GM04503 (cell line): ENCODE results near the gene GINS2.

Experiments
- DNase-seq: peaks from one replicate; pipeline ENCODE4 v3.0.0-alpha.2; 2012; ENCODE audit warnings: low read depth

The GINS2 gene

GRCh38 chr16:85639529-85640253 lies 49.1 kb downstream of the GINS2 start:
- no peak for DNase-seq

DNA sequence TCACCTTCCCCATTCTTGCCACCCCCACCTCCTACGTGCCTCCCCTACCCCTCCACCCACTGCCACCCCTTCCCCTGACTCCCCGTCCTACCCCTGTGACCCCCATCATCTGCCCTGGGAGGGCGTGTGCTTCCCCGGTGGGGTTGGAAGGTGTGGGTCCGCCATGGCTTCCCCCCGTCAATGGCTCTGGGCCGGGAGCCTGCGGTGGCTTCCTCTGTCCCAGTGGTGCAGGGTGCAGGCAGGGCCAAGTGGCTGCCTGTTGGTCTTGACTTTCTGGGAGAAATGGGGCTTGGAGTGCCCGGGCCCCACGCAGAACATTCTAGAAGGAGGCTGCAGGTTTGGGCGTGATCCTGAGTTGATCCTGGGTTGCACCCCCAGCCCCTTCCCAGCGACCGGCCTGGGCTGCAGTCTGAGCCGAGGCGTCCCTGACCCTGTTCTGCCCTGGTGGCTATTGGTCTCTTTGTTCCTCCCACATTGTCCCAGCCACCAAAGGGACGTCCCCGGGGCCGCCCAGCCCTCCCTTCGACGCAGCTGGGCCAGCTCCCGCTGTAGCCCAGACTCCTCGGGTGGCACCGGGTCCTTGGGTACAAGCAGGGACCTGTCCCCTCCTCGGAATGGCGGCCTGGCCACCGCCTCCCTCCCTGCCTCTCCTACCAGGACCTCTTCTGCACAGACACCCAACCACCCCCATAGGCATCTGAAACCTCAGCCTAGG lies 49.9 kb downstream of the GINS2 start:
- DNase-seq = no peak

DNA sequence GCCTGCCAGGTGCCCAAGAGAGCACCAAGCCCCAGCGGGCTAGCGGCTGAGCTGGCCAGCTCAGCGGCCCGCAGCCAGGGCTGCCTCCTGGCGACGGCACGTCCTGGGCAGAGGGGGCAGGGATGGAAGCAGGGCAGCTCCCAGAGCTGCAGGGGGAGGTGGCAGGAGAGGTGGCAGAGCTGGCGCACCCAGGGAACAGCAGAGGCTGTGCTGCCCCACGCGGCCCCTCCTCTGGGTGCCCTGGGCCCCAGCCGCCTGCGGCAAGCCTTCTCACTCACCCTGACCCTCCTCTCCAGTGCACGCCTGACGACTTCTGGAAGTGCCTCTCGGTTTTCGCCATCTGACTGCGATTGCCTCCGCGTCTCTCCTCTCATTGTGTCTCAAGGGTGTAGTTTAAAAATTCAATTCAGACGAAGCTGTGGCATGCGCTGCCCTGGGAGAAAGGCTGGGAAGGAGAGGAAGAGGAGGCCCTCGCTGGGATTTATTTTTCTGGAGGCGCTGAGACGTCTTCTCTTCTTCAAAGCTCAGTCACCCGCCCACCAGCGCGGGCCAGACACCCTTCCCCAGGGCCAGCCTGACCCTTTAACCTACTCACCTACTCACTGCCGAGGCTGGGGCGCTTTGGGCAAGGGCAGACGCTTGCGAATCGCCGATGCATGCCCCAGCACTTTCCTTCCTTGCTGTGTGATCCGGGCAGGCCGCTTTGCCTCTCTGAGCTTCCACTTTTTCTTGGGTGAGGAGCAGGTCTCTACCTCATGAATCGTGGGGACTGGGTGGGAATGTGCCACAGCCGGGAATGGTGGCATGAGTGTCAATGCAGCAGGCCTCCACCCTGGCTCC lies 50.7 kb downstream of the GINS2 start:
- DNase-seq = no peak

GRCh38 chr16:85637061-85637807 lies 51.5 kb downstream of the GINS2 start:
- no peak for DNase-seq

DNA sequence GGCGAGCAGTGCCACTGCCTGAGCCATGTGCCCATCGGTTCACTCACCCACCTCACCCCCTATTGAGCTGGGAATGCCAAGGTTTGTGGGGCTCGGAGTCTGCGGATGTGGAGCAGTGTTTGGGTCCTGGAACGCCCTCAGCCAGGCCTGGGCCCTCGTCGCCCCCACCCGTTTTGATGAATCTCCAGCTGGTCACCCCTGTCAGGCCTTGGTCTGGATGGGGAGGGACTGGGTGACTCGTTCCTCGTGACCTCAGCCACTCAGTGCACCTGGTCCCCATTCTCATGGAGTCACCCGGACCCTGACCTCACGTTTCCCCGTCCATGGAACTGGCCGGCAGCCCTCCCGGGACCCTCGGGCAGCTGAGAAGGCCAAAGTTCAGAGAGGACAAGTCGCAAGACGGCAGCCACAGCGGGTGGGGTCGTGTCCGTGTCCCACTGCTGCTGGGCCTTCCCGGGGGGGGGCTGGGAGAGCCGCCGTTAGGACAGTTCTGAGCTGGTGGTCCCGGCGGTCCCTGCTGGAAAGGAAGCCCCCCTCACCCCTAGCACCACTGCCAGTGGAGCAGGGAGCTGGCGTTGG lies 52.4 kb downstream of the GINS2 start:
- DNase-seq = no peak

DNA sequence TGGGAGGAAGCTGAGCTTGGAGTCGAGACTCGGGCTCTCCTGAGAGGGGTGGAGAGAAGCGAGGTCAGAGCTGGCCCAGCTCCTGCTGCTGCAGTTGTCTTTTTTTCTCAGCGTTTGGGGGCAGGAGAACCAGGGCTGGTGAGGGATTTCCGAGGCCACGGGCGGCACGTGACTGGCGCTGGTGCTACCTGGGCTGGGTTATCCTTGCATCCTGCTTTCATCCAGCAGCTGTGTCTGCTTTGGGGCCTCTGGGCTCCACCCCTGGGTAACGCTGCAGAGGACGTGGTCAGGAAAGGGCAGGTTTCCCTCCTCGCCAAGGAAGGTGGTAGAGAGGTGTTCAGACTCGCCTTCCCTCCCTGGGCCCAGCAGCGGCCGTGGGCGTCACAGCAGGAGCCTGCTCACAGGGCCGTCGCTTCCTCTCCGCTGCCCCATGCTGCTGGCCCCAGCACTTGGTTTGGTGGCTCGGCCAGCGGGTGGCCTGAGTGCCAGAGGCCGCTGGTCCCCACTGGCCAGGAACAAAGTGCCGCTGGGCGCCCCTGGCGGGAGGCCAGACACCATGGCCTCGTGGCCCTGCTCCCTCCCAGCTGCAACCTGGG lies 53.1 kb downstream of the GINS2 start:
- DNase-seq = no peak

DNA sequence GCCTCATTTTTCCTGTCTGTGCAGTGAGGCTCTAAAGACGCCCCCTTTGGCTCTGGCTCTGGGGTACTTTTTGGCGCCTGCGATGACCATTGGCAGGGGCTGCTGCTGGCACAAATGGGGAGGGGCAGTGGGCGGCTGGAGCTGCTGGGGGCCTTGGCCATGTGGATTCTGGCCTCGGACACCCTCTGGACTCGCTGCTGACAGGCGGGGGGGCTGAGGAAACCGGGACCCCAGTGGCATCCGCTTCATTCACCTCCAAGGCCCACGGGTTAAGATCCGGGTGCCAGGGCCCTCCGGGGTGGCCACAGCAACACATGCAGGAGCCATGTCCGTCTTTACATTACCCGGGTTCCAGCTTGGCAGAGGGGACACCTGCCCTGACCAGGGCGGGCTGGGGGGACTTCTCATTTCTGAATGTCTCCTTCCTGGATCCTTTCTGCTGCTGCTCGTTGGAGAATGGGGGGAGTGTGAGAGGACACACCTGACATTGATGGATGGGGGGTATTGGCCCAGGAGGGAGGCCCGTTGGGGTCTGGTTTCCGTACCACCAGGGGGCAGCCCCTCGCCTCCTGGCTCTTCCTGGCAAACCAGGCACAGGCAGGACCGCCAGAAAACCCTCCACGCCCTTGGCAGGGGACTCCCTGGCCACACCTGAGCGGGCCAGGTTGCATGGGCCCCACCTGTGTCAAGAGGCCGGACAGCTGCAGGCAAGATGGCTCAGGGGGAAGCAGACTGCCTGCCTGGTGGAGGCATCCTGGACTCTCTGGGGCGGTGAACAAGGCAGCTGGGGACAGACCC lies 53.8 kb downstream of the GINS2 start:
- no peak for DNase-seq

GRCh38 chr16:85633888-85634287 lies 54.9 kb downstream of the GINS2 start:
- no peak for DNase-seq

DNA sequence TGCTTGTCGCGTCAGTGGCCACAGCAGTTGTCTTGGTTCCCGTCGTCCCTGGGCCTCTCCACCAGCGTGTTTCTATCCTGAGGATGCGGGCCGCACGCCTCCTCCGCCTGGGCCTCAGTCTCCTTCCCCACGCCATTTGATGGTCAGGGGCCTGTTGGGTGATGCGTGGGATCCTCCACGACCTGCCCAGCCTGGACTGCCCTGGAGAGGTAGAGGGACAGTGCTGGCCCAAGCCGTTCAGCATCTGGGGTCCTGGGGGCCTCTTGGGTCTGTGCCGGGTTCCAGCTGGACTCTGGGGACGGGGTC lies 55.4 kb downstream of the GINS2 start:
- DNase-seq = no peak

DNA sequence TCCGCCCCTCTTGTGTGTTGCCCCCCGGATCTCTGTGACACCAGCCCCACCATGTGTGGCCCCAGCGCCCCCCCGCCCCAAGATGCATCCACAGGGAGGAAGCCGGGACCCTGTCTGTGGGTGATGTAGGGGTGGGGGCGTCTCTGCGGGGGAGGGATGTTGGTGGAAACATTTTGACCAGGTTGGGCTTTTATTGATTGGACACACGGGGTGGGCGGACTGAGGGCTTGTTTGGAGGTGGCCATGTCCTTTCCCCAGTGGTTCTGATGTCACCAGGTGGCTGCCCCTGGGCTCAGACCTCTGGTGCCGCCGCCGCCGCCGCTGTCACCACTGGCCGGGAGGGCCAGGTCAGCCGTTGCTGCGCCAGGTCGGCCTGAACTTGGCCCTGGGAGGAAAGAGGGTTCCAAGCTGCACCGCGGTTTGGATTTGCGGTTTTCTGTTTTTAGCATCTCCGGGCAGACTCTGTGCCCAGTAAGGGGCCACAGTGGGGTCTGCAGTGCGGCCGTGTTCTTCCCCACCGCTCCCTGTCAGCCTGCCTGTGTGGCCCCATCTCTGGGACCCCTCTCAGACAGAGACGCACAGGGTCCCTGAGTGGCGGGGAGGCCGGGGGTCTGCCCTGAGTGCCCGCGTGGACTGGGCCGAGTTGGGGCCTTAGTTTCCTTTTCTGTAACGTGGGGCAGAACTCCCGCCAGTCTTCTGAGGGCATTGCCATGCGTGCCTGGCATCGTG lies 55.9 kb downstream of the GINS2 start:
- DNase-seq = no peak

- no peak for DNase-seq
Observed at GRCh38 chr16:85631802-85632393, 56.9 kb downstream of the GINS2 start.

GRCh38 chr16:85631230-85631629 lies 57.5 kb downstream of the GINS2 start:
- DNase-seq = no peak

DNA sequence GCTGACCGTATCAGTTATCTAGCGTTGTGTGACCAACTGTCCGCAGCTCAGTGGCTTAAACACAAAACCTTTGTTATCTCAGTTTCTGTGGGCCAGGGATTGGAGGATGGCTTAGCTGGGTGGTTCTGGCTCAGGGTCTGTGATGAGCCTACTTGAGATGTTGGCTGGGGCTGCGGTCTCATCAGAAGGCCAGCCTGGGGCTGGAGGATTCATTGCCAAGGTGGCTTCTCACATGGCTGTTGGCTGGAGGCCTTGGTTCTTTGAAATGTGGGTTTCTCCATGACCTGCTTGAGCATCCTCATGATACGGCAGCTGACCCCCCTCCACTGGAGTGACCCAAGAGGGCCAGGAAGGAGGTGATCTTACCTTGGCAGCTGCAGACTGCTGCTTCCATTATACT lies 58.9 kb downstream of the GINS2 start:
- DNase-seq = no peak

- DNase-seq = no peak
Observed at GRCh38 chr16:85629326-85629725, 59.4 kb downstream of the GINS2 start.

- DNase-seq = no peak
Observed at GRCh38 chr16:85628645-85629044, 60.1 kb downstream of the GINS2 start.

DNA sequence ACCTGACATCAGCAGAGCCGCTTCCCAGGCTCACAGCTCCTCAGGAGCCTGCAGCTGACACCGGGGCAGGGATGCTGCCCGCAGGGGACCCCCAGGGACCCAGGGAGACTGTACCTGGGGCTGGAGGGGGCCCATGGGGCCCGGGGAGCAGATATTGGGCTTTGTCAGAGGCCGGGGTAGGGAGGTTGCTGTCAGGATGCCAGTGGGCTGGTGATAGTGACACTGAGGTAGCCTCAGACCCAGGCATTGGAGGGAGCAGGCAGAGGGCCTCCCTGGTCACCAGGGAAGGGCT lies 60.5 kb downstream of the GINS2 start:
- no peak for DNase-seq

- DNase-seq = no peak
Observed at GRCh38 chr16:85627526-85628264, 61.1 kb downstream of the GINS2 start.

GRCh38 chr16:85627089-85627488 lies 61.7 kb downstream of the GINS2 start:
- no peak for DNase-seq
